K562 (cell line): ENCODE results near the gene PARD3B. TPM values are rescaled to one million over a fixed set of nuclear protein-coding genes. Genes with fewer than 3 reads are reported as not detected.
A peak's percentile ranks its signal among the peaks of the same experiment; 100 is the strongest.

Experiments
- ATAC-seq: fragments of 200-7000 bp; cut with Tn5 transposase; 3 replicates; pipeline ENCODE4 v1.9.1; 2020; ENCODE audit warnings: moderate library complexity
- BruUV-seq: library from RNA; stranded (reverse); fragments of 400-500 nt; replicated peaks from 2 replicates; lab custom pipeline; 2021; lab: Mats Ljungman, UMichigan
- CTCF ChIA-PET: fragments of 300-600 bp; formaldehyde crosslinking; extraction: SDS; loops from one replicate; lab custom pipeline; 2021; ENCODE audit warnings: low intra/inter-chr PET ratio; lab: Yijun Ruan, JAX
- POLR2A ChIA-PET: fragments of 300-600, 350-650 bp; sonication (Branson Sonifier 250); formaldehyde crosslinking; extraction: SDS; loops from one replicate; lab custom pipeline; 2021; ENCODE audit warnings: antibody characterized with exemption, inconsistent platforms; lab: Yijun Ruan, JAX
- DNase-seq, 4 experiments: peaks; one replicate each; pipeline versions ENCODE4 v3.0.0 to v3.0.0-alpha.2; 2011 to 2018; ENCODE audit warnings: low spot score in 3 of 4, mixed read lengths in 3 of 4; ENCODE audit errors: extremely low read depth in 1 of 4
- FAIRE-seq: peaks from 2 replicates; lab custom pipeline; 2011; peaks lifted over from hg19 to GRCh38; lab: Jason Lieb, UNC
- H2AFZ ChIP-seq: 2 replicates; pipeline ENCODE4 v1.6.0; 2011; ENCODE audit warnings: low read depth, low read length, control low read depth, inconsistent platforms
- H3K27ac ChIP-seq: fragments of 200-600 bp; 3 replicates; pipeline ENCODE4 v1.8.0; 2011; ENCODE audit warnings: low read depth, mild to moderate bottlenecking, control low read depth, inconsistent platforms, low read length, moderate library complexity, mixed read lengths; ENCODE audit errors: extremely low read depth
- H3K27me3 ChIP-seq, 2 experiments: fragments of 300-600 bp in 1 of 2; 2 replicates in 1 of 2; 3 replicates in 1 of 2; pipeline versions ENCODE4 v1.6.0 to v1.8.0; 2011; ENCODE audit warnings: inconsistent platforms in 2 of 2, low read length in 2 of 2, mild to moderate bottlenecking in 1 of 2, mixed read lengths in 1 of 2, moderate library complexity in 1 of 2; ENCODE audit not compliant: control insufficient read depth in 2 of 2, insufficient read depth in 2 of 2
- H3K36me3 ChIP-seq: fragments of 300-600 bp; 3 replicates; pipeline ENCODE4 v1.8.0; 2011; ENCODE audit warnings: mild to moderate bottlenecking, low read length, inconsistent platforms; ENCODE audit not compliant: control insufficient read depth, insufficient read depth
- H3K4me1 ChIP-seq, 2 experiments: fragments of 200-600 bp in 1 of 2; replicated peaks in 1 of 2; 2 replicates in 1 of 2; 3 replicates in 1 of 2; pipeline versions ENCODE4 v1.5.1 to v1.8.0; 2011; ENCODE audit warnings: inconsistent platforms in 2 of 2, low read length in 2 of 2, mild to moderate bottlenecking in 1 of 2, mixed read lengths in 1 of 2, moderate library complexity in 1 of 2; ENCODE audit not compliant: control insufficient read depth in 2 of 2, insufficient read depth in 2 of 2
- H3K4me2 ChIP-seq: 2 replicates; pipeline ENCODE4 v1.6.1; 2011; ENCODE audit warnings: low read length, control low read depth, inconsistent platforms, mixed read lengths; ENCODE audit not compliant: insufficient read depth
- H3K4me3 ChIP-seq: fragments of 200-600 bp; sonication (generic), shearing (Covaris generic); 2 replicates; pipeline ENCODE4 v1.5.1; 2016; ENCODE audit warnings: control low read depth, inconsistent platforms
- H3K79me2 ChIP-seq: fragments of 200-600 bp; 3 replicates; pipeline ENCODE4 v1.8.0; 2011; ENCODE audit warnings: low read length, inconsistent platforms; ENCODE audit not compliant: control insufficient read depth, insufficient read depth
- H3K9ac ChIP-seq, 2 experiments: 2 replicates each; pipeline versions ENCODE4 v1.6.0 to v1.6.1; 2011; ENCODE audit warnings: low read depth in 2 of 2, low read length in 2 of 2, control low read depth in 1 of 2, inconsistent platforms in 1 of 2, mild to moderate bottlenecking in 1 of 2, mixed read lengths in 1 of 2; ENCODE audit not compliant: insufficient read depth in 1 of 2
- H3K9me1 ChIP-seq: one replicate; pipeline ENCODE4 v1.6.0; 2011; ENCODE audit warnings: inconsistent platforms, mild to moderate bottlenecking, low read length, moderate library complexity; ENCODE audit not compliant: control insufficient read depth, insufficient read depth
- H3K9me3 ChIP-seq: replicated peaks from 2 replicates; pipeline ENCODE4 v1.5.1; 2011; ENCODE audit warnings: low read depth, low read length, inconsistent platforms; ENCODE audit not compliant: control insufficient read depth, insufficient read depth
- H4K20me1 ChIP-seq: replicated peaks from 2 replicates; pipeline ENCODE4 v1.6.1; 2011; ENCODE audit warnings: low read length, inconsistent platforms, mixed read lengths; ENCODE audit not compliant: control insufficient read depth, insufficient read depth
- FOXJ2 ChIP-seq: fragments of 200-800 bp; sonication (Bioruptor generic); IDR thresholded peaks from 2 replicates; pipeline ENCODE4 v1.6.1; 2016; ENCODE audit warnings: missing genetic modification characterization, missing compliant biosample characterization
- MAFK ChIP-seq: IDR thresholded peaks from 2 replicates; pipeline ENCODE4 v1.6.1; 2011; ENCODE audit warnings: low read length, improper control_type of control experiment
- MCM7 ChIP-seq, 2 experiments: fragments of 450-650 bp; IDR thresholded peaks; 2 replicates each; pipeline ENCODE4 v1.6.1; 2016 to 2018
- MXD1 ChIP-seq: fragments of 250-450 bp; sonication (Bioruptor Pico); IDR thresholded peaks from 2 replicates; pipeline ENCODE4 v1.8.0; 2021; ENCODE audit warnings: borderline replicate concordance, mild to moderate bottlenecking, moderate library complexity; ENCODE audit not compliant: poor library complexity, severe bottlenecking
- MYC ChIP-seq, 2 experiments: fragments of 250-450 bp in 1 of 2; sonication (Bioruptor Pico) in 1 of 2; IDR thresholded peaks; 2 replicates each; pipeline versions ENCODE4 v1.5.1 to v1.6.1; 2012 to 2021; ENCODE audit warnings: low read depth in 2 of 2, borderline replicate concordance in 1 of 2, improper control_type of control experiment in 1 of 2, low read length in 1 of 2, mild to moderate bottlenecking in 1 of 2, moderate library complexity in 1 of 2
- POU5F1 ChIP-seq: fragments of 150-350 bp; IDR thresholded peaks from 2 replicates; pipeline ENCODE4 v1.6.1; 2014; ENCODE audit warnings: borderline replicate concordance, low read length, low read depth, mild to moderate bottlenecking; ENCODE audit not compliant: partially characterized antibody
- RNF2 ChIP-seq: sonication (generic); IDR thresholded peaks from 2 replicates; pipeline ENCODE4 v1.6.1; 2016
- TAF15 ChIP-seq: fragments of 200-400 bp; formaldehyde crosslinking; IDR thresholded peaks from 2 replicates; pipeline ENCODE4 v1.6.1; 2017; ENCODE audit warnings: mild to moderate bottlenecking, low read depth, low read length, moderate library complexity
- TRIM24 ChIP-seq, 2 experiments: fragments of 450-650 bp; IDR thresholded peaks; 2 replicates each; pipeline ENCODE4 v1.6.1; 2016
- ZNF589 ChIP-seq: fragments of 200-800 bp; sonication (Bioruptor generic); IDR thresholded peaks from 2 replicates; pipeline ENCODE4 v1.6.1; 2016; ENCODE audit warnings: low read depth, missing genetic modification characterization, missing compliant biosample characterization
- ZNF707 ChIP-seq: fragments of 250-450 bp; sonication (Bioruptor Pico); conservative IDR thresholded peaks from 2 replicates; pipeline ENCODE4 v1.8.0; 2022; ENCODE audit warnings: inconsistent platforms, mild to moderate bottlenecking, moderate library complexity
- ZNF79 ChIP-seq: fragments of 250-450 bp; sonication (Bioruptor Pico); IDR thresholded peaks from 2 replicates; pipeline ENCODE4 v1.4.0; 2020; ENCODE audit warnings: low read depth, mild to moderate bottlenecking, moderate library complexity
- ZSCAN32 ChIP-seq: fragments of 450-650 bp; formaldehyde crosslinking; IDR thresholded peaks from 2 replicates; pipeline ENCODE4 v1.4.0; 2020; ENCODE audit warnings: mild to moderate bottlenecking, moderate library complexity
- WGBS: fragments of 100-300 bp; shearing (Covaris generic); methylation state at CpG from one replicate; pipeline ENCODE4 v1.1.6; 2016; ENCODE audit warnings: low coverage, mixed read lengths; ENCODE audit not compliant: insufficient coverage; ENCODE audit errors: missing lambda C conversion rate; 5-methylcytosine and 5-hydroxymethylcytosine counted together
- in situ Hi-C: fragments of 300-500 bp; cut with MboI; formaldehyde crosslinking; loops from 4 replicates; pipeline ENCODE4 v1.15.0; 2018; ENCODE audit warnings: inconsistent platforms, mixed read lengths
- intact Hi-C: fragments of 100-400 bp; cut with micrococcal nuclease; formaldehyde crosslinking; loops from 2 replicates; pipeline ENCODE4 v1.14.2; 2022
- polyA plus RNA-seq, 8 experiments: library from polyadenylated mRNA; depleted of rRNA in 4 of 8; stranded (reverse) in 5 of 8; unstranded in 3 of 8; fragments of >200 nt; fragmentation: Nextera tagmentation in 2 of 8; fragmentation: Illumina TruSeq in 1 of 8; extraction: Ambion mirVana in 2 of 8; extraction: Trizol in 1 of 8; gene quantifications; 2 replicates each; pipeline versions ENCODE4 v1.2.1 to v1.2.3, GENCODE V29; 2011 to 2014; ENCODE audit warnings: inconsistent platforms in 1 of 8, missing spikeins in 1 of 8
- total RNA-seq, 7 experiments: library from RNA; depleted of rRNA in 6 of 7; stranded (reverse); fragments of >200 nt in 6 of 7; fragmentation: Illumina TruSeq in 2 of 7; extraction: Trizol in 2 of 7; gene quantifications; 2 replicates each; pipeline versions ENCODE4 v1.2.1 to v1.2.3, GENCODE V29; 2011 to 2021; ENCODE audit warnings: low replicate concordance in 1 of 7

Gene PARD3B
- total and polyA plus RNA-seq, 9 of the 15 experiments (the other 6 are each of a cell fraction or from before 2014, with no cell fraction given), result 0.15 to 3.0 (median 1.1) TPM

- TF ChIP-seq ZNF79 (CRISPR knock-in tag), result no peak
- no peak for TF ChIP-seq POU5F1
- TF ChIP-seq MAFK, result peak; percentile 56; the same call in 1 of the 2 replicates
- TF ChIP-seq MXD1 (CRISPR knock-in tag), result no peak
- TF ChIP-seq RNF2, result no peak
These were observed 206.2 kb downstream of the PARD3B start (continued) for GRCh38 chr2:204751472-204751871.

- Histone ChIP-seq H3K27me3 (no peaks in the 10 kb centered on the region), H3K9me3 (no peaks in the 10 kb centered on the region), H3K9ac (no peak overlapping the region), H4K20me1 (no peaks in the 10 kb centered on the region), H3K4me3 (no peak overlapping the region), H3K4me1 (no peaks in the 10 kb centered on the region), H3K4me2 (no peak overlapping the region), H3K36me3 (no peaks in the 10 kb centered on the region), H3K79me2 (no peaks in the 10 kb centered on the region), H3K27ac (no peak overlapping the region), H3K9me1 (no peaks in the 10 kb centered on the region), H2AFZ (no peak overlapping the region)
- ChIA-PET CTCF (no interaction called here), POLR2A (no interaction called here)
- no TSS peak for BruUV-seq
- DNase-seq, result no peak
- 0% methylated on average over 1 of the region's 1 CpG for WGBS
- ATAC-seq, result peak; percentile 61; the same call in 2 of the 3 replicates
- intact Hi-C loops (no loop called here), in situ Hi-C loops (no loop called here)
- no peak for FAIRE-seq
- TF ChIP-seq ZNF589 (CRISPR knock-in tag) (peak; percentile 72), MCM7 (IDR thresholded peaks at IDR 0.05) (no peak), ZSCAN32 (CRISPR knock-in tag) (0 out of 2 replicates have a peak, but pooled peaks have one; percentile 56), TRIM24 (IDR thresholded peaks at IDR 0.05) (peak in 1 of 2 experiments; percentile 61; a peak in 1 of 4 replicates), ZNF707 (no peak), TAF15 (no peak), MYC (IDR thresholded peaks at IDR 0.05; ENCODE audit: low read depth, low read length) (0 out of 2 replicates have a peak, but pooled peaks have one; percentile 17), MYC (CRISPR knock-in tag; IDR thresholded peaks at IDR 0.05; ENCODE audit: borderline replicate concordance, low read depth) (no peak), FOXJ2 (no peak)
These were observed 208.6 kb downstream of the PARD3B start for GRCh38 chr2:204753841-204754240.
